SU-DHL-6 (cell line): ENCODE data around the gene PNPLA7.

Experiments used
- CTCF ChIP-seq: fragments of 200-600 bp; sonication (generic); IDR thresholded peaks from one replicate; pipeline ENCODE4 v1.5.1; 2017; ENCODE audit warnings: antibody characterized with exemption, mild to moderate bottlenecking, low read length, moderate library complexity; ENCODE audit not compliant: insufficient read depth, poor library complexity, severe bottlenecking
- EZH2phosphoT487 ChIP-seq: fragments of 200-600 bp; sonication (generic), shearing (Covaris generic); conservative IDR thresholded peaks from 2 replicates; pipeline ENCODE4 v1.6.1; 2018; ENCODE audit warnings: mild to moderate bottlenecking, antibody characterized with exemption, low read length, moderate library complexity, mixed read lengths

DNA sequence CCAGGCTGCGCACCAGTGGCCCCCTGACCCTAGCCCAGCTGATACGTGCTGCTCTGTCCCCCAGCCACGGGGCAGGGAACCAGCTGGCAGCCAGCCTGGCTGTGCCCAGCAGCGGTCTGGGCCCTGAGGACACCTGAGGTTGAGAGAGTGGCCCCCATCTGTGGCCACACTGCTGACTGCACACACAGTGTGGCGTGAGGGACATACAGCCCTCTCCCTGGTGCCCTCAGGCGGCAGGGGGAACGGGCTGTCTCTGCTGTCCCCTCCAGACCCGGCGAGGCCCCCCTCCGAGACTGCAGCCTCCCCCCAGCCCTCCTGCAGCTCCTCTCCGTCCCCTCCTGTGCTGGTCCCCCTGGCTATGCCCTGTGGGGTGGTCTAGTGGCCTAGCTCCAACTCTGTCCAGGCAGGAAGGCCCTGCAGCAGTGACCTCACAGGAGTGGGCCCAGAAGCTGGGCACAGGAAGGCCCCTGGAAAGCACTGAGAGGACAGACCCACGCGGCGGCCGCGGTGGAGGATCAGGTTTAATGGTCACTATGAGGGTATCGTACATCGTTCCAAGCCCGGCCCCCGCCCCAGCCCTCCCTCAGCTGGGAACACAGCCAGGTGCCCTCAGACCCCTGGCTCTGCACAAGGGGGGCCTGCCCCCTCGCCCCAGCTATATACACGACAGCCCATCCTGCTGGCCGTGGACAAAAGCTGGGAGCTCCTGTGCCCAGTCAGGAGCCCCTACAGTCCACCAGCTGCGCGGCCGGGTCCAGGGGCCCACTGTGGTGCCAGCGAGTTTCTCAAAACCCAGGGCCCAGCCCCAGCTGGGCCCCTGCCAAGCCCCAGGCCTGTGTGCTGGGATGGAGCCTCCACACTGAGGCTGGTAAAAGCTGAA is 102.2 kb downstream of the PNPLA7 start:
- TF ChIP-seq CTCF (no peak), EZH2phosphoT487 (no peak)
